Thyroid gland (tissue), 4 donors: ENCODE data around the gene ZNF503.

Source experiments
- CTCF ChIP-seq, 6 experiments: fragments of 200-600 bp in 3 of 6; fragments of 450-650 bp in 3 of 6; sonication (generic) in 3 of 6; IDR thresholded peaks; one replicate each; pipeline ENCODE4 v1.5.1; 2016 to 2019; ENCODE audit warnings: antibody characterized with exemption in 6 of 6, mild to moderate bottlenecking in 2 of 6, inconsistent platforms in 1 of 6, moderate library complexity in 1 of 6
- POLR2A ChIP-seq, 2 donors: fragments of 450-650 bp; IDR thresholded peaks; one replicate each; pipeline ENCODE4 v1.6.1; 2017; ENCODE audit warnings: antibody characterized with exemption in 2 of 2, mild to moderate bottlenecking in 2 of 2, moderate library complexity in 1 of 2

GRCh38 chr10:75386128-75386527 is 15.4 kb downstream of the ZNF503 start:
- TF ChIP-seq CTCF (IDR thresholded peaks at IDR 0.05) (no peak), POLR2A (IDR thresholded peaks at IDR 0.05) (no peak)
